ENCODE results near the gene MIS18A.
A peak's percentile ranks its signal among the peaks of the same experiment; 100 is the strongest.

MIS18A gene

GRCh38 chr21:32278518-32279376 lies at the start of gene MIS18A:
Gene MIS18A (minus strand): TSS chr21:32279049. CDS start chr21:32279014, 35 bp downstream.
- ChIA-PET POLR2A (ENCODE audit: low non-redundant PET) (no interaction called here), CTCF (interaction anchor here (0.6 to 1.0 kb wide), 3 partner anchors 323 to 721 kb away, joined by 3 to 6 read pairs (median 5); no protein-coding TSS in a partner anchor)
- TF ChIP-seq, protein P1, sequence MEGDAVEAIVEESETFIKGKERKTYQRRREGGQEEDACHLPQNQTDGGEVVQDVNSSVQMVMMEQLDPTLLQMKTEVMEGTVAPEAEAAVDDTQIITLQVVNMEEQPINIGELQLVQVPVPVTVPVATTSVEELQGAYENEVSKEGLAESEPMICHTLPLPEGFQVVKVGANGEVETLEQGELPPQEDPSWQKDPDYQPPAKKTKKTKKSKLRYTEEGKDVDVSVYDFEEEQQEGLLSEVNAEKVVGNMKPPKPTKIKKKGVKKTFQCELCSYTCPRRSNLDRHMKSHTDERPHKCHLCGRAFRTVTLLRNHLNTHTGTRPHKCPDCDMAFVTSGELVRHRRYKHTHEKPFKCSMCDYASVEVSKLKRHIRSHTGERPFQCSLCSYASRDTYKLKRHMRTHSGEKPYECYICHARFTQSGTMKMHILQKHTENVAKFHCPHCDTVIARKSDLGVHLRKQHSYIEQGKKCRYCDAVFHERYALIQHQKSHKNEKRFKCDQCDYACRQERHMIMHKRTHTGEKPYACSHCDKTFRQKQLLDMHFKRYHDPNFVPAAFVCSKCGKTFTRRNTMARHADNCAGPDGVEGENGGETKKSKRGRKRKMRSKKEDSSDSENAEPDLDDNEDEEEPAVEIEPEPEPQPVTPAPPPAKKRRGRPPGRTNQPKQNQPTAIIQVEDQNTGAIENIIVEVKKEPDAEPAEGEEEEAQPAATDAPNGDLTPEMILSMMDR (conservative IDR thresholded peaks at IDR 0.05; ENCODE audit: low read depth): no peak
- peak within 1 kb of the TSS; percentile 75 for H3K27ac ChIP-seq
- peak; percentile 96 for DNase-seq (ENCODE audit: low spot score)

DNA sequence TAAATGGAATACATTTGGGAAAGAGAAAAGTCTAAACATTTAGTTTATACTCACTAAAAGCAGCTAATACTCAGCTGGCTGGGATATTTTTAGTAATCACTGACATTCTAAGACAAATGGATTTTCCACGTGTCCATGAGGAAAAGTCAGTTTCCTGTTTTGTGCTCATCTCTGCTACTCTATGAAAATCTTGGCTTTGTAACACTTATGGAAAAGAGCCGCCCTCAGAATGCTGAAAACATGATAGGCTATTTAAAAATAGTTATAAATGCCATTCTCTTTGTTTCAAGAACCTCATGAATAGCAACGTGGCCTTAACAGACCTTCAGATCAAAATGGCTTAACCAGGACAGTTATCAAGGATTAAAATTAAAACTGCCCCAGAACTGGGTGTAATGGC lies 49.7 kb upstream of the MIS18A start:
- no peak overlapping the region for H3K27ac ChIP-seq
- ChIA-PET POLR2A (ENCODE audit: low non-redundant PET) (no interaction called here), CTCF (no interaction called here)
- DNase-seq (ENCODE audit: low spot score): no peak
- TF ChIP-seq, protein P1 (conservative IDR thresholded peaks at IDR 0.05; ENCODE audit: low read depth): no peak

DNA sequence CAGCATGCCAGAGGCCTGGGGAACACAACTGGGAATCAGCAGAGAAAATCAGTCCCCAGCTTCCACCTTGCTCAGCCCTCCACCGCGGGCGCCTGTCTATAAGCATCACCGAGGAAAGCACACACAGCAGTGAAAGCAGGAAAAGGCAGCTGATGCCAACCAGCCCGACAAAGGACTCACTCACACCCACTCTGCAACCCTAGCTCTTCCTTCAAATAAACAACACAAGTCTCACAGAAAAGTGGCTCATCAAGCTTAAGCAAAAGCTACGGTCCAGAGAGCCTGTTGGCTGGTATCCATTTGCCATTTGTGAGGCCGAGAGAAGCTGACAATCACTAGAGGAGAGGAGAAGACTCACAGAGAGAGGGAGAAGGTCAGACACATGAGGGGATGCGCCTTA lies 46.9 kb upstream of the MIS18A start:
- TF ChIP-seq, protein P1 (conservative IDR thresholded peaks at IDR 0.05; ENCODE audit: low read depth): no peak
- DNase-seq (ENCODE audit: low spot score): no peak
- ChIA-PET CTCF (no interaction called here), POLR2A (ENCODE audit: low non-redundant PET) (interaction anchor here (0.6 kb wide), 1 partner anchor 806 kb away, joined by 4 read pairs; no protein-coding TSS in a partner anchor)
- no peak overlapping the region for H3K27ac ChIP-seq

GRCh38 chr21:32322676-32323075 lies 43.8 kb upstream of the MIS18A start:
- no peak for DNase-seq (ENCODE audit: low spot score)
- TF ChIP-seq, protein P1 (conservative IDR thresholded peaks at IDR 0.05; ENCODE audit: low read depth): no peak
- ChIA-PET CTCF (interaction anchor here (0.6 kb wide), 2 partner anchors 323 to 537 kb away, joined by 3 read pairs; no protein-coding TSS in a partner anchor), POLR2A (ENCODE audit: low non-redundant PET) (no interaction called here)
- H3K27ac ChIP-seq: peak overlapping the region; percentile 25

DNA sequence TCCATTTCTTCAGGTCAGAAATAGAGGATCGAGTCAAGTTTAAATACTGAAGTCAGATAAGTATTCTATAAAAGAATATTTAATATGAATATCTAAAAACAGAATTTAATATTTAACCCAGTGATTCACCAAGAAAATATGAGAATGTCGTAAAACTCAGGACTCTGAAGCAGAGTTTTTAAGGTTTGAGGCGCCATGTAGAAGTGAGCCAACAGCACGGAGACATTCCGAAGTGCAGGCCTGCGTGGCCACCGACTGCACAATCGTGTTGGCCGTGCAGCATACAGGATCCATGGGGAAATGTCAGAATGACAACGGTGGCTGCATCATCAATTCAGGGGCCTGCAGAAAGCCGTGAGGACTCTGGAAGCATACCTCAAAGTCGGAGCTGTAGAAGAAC lies 43.3 kb upstream of the MIS18A start:
- peak overlapping the region; percentile 25 for H3K27ac ChIP-seq
- no peak for DNase-seq (ENCODE audit: low spot score)
- ChIA-PET POLR2A (ENCODE audit: low non-redundant PET) (no interaction called here), CTCF (interaction anchor here (0.6 kb wide), 1 partner anchor 536 kb away, joined by 3 read pairs; no protein-coding TSS in a partner anchor)
- TF ChIP-seq, protein P1 (conservative IDR thresholded peaks at IDR 0.05; ENCODE audit: low read depth): no peak

DNA sequence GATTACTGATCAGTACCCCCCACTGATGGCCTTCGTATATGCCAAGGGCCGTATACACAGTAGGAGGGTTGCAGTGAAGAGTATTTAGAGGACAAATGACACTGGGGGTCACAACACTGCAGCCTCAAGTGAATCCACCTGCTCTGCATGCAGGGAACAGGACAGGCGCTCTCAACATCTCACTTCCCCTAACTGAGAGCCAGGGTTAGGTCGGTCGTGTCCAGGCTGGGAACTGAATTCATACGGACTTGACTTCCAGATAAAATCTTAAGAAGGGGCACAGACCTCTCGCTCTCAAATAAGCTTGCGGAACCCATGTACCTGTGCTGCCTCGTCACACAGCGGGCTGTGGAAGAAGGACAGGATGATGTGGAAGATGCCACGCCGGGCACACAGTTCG lies 42.6 kb upstream of the MIS18A start:
- TF ChIP-seq, protein P1 (conservative IDR thresholded peaks at IDR 0.05; ENCODE audit: low read depth): no peak
- ChIA-PET CTCF (interaction anchor here (0.6 to 0.7 kb wide), 2 partner anchors 221 to 257 kb away, joined by 3 read pairs; no protein-coding TSS in a partner anchor), POLR2A (ENCODE audit: low non-redundant PET) (no interaction called here)
- H3K27ac ChIP-seq: no peak overlapping the region
- no peak for DNase-seq (ENCODE audit: low spot score)

Data from RWPE1 (cell line).